Stimulated activated CD4-positive, alpha-beta T cell treated with anti-CD3 and anti-CD28 coated beads, Interleukin-4, amount 100 ng/mL, for 4 hours (primary cell): Measurements from ENCODE around the gene LRRC8D.

Experiments used
- DNase-seq, 2 experiments: peaks; one replicate each; pipeline ENCODE4 v3.0.0-alpha.2; 2020

LRRC8D gene

DNA sequence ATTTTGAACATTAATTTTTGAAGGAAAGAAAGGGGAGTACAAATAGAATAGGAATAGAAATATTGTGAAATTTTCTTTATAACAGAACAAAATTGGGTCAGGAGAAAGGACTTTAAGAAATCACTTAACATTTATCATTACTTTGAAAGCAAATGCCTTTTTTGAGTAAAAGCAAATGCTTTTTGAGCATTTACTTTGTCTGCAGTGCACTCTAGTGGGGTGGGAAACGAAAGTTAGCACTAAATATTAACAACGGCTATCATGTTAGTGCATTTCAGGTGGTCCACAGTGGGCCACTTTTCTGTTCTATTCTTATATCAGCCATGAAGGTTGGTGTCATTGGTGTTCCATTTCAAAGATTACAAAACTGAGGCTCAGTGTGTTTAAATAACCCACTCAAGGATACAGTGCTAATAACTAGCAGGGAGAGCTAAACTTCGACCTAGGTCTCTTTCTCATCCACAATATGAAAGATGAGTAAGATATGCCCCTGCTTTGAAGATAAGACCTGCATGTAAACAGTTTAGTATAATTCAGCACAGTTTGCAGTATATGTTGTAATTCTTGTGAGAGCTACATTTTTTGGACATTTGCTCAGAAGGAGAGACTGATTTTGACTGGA lies 13.4 kb downstream of the LRRC8D start:
- DNase-seq: no peak

DNA sequence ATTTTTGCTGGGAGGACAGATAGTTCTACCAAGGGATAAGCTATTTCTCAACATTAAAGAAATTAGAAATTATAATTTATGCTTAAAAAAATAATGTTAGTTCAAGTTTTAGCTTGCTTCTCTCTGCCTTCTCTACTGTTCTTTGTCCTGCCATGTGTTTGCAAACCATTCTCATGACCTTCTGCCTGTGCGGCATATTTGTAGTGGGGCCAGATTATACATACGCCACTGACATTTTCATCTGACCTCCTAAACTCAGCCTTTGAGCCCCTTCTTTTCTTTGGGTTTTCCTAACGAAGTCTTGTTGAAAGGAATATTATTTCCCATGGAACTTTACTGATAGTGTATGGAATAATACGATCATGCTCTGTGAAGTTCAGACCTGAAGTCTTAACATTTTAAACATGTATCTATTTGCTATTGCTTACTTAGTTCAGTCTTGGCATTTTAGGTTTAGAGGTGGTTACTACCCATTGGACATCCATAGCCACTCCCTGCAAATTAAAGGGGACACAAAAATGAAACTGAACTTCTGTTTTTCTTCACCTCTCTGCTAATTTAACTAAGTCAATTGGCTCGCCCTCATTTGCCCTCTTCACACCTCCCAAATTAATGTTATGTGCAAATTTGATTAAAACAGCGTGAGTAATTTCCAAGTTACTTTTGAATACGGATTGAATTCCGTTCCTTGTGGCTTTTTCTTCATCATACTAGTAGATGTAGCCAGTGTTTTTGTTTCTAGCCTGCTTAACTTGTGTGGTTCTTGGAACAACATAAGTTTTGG lies 15.6 kb downstream of the LRRC8D start:
- no peak for DNase-seq

DNA sequence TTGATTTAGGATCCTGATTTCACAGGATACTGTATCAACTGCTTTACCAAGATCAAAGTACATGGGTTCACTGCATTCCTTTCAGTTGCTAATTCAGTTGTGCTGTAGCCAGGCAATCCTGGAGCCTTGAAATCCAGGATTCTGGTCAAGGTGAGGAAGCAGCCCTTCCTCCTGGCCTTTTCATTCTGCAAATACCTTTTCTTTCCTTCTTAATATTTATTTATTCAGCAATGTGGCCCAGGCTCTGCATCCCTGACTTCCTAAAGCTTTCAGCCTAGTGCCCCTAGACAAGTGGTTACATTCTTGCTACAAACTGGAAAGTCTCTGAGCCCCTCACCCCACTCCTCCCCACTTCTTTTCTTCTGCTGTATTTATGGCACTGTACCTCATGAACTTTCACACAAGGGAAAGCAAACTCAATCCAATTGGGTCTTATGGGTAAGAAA lies 16.2 kb downstream of the LRRC8D start:
- no peak for DNase-seq

DNA sequence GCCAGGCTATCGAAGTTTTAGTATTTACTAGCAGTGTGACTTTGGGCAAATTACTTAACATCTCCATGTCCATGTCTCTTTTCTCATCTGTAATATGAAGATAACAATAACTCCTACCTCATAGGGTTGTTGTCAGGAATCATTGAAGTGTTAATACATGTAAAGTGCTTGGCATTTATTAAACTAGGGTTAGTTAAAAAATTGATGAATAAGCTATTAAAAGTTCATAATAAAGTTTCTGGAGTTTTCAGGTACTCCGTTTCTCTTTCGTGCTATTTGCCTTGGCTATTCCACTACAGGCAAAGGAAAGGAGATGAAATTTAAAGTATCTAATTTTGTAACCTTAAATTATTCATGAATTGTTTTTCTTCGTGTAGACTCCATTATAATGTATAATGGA lies 16.7 kb downstream of the LRRC8D start:
- DNase-seq: no peak

DNA sequence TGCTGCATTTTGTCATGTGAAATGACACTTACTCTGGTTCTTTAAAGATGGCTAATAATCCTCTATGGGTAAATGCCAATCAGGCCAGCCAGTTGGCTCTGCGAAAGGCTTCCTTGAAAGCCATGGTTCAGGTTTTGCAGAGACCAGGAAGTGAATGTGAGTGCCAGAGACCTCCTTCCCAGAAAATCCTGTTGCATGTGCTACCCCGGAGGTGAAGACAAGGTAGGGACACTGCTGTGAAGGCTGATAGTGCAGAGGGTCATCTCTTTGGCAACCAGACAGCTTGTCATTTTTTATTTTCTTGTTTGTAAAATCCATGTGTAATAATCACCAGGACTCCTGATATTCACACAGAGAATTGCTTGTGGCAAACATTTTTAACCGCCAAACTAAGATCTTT lies 18.7 kb downstream of the LRRC8D start:
- DNase-seq: no peak

DNA sequence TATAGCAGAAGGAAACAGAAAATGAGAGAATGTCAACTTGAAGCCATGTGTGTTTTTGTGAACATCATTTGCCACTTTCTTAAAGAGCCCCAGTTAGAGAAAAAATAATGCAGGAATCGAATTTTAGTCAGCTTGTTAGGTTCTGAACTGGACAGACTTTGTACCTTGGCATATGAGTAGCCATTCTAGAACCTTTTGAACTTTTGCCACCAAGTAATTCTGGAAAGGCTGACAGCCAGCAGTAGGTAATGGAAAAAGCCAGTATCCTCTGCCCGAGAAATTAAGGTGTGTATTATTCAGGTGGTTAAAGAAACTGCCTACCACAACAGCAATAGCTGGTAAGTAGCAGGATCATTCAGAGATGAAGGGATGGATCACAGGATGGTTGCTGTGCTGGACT lies 20.7 kb downstream of the LRRC8D start:
- no peak for DNase-seq

DNA sequence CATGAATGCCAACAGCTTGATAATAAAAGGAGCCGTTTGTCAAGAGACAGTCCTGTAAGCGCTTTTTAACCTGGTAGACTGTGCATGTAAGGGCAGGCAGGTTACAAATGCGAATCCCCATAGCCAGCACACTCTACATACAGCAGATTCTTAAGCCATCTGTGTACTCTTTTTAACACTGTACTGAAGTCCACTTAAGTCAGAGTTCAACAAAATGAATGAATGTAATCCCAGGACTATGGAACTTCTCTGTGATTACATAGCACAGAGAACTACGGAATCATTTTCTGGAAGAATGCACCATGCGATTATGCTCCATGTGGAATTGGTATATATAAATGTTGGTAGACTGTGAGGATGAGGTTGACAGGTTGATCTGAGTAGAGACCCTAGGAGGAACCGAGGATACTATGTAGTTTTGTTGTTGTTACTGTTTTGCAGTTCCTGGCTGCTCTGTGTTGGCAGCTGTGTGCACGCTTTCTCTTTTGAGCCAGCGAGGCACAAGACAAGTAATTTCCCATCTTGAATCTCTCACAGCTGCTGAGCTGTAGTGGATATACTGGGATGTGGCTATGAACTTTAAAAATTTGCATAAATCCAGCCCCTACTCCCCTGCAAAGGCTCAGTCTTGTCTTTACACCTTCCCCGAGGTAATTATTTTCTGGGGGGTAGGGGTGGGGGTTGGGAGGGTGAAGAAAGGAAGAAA lies 21.9 kb downstream of the LRRC8D start:
- no peak for DNase-seq

DNA sequence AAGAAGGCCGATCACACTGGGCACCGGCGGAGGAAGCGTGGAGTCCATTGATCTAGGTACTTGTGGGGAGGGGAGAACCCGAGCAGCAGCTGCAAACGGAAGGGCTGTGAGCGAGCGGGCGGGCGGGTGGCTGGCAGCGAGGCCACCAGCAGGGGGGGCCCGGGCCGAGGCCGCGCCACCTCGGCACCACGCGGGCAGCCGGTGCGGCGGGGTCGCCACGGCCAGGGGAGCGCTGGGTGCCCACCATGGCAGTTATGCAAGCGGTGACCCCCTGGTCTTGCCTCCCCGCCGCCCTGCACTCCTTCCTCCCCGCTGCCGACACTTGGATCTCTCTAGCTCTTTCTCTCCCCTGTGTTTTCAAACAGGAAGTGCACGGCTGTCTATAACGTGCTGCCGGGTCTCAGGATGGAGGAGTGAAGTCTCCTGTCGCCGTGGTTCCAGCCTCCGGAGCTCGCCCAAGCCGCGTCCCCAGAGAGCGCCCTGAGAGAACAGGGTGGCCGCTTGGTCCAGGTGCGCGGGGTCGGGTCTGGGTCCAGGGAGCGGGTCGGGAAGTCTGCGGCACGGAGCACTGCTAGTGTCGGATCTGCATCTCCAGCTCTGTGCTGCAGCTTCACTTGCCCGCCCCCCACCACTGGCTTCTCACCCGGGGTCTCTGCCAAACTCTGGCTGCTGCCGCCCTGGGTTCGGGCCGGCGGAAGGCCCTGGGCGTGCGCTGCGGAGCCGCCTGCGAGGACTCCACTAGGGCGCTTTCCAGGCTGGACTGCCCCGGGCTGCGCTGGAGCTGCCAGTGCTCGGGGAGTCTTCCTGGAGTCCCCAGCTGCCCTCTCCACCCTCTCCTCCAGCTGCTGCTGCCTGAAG lies 22.7 kb downstream of the LRRC8D start:
- peak; percentile 79 for DNase-seq

DNA sequence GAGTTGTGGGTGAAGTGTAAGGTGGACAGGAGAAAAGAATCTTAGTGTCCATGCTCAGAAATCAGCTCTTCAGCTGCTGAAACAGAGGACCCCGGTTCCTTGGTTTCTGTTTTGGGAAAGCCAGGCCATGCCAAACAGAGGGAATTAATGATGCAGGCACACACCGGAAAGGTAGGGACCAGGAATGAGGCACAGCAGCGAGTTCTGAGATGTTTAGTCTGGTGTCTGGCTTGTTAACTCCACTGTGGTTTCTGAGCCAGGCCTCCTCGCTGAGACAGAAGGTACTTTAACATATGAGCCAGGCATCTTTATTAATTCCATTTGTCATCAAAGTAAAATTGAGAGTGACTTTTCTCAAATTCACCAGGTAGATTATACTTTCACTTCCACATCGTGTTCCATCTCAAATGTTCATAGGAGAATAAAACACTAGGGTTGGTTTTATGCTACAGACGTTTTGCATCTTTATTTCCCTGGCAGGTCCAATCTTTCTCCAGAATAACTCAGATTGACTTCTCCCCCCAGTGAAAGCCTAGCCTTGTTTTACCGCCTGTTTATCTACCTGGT lies 23.5 kb downstream of the LRRC8D start:
- peak; percentile 39 to 64 for DNase-seq

DNA sequence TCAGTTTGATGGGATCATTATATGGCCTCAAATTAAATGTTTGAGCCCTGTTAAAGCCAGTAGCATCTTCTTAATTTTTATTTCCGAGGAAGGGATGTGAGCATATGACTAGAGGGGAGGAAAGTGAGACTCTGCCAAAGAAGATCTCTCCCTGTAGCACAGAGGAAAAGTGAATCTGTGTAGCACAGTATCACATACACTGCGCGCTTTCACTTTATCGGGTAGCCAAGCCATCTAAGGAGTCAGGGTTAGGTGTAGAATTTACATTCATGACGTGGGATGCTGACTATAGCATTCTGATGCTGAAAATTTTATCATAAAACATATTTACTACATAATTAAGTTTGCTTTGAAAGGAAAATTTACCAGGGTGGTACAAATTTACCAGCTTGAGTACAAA lies 24.0 kb downstream of the LRRC8D start:
- peak in 1 of 2 experiments; percentile 16 for DNase-seq

DNA sequence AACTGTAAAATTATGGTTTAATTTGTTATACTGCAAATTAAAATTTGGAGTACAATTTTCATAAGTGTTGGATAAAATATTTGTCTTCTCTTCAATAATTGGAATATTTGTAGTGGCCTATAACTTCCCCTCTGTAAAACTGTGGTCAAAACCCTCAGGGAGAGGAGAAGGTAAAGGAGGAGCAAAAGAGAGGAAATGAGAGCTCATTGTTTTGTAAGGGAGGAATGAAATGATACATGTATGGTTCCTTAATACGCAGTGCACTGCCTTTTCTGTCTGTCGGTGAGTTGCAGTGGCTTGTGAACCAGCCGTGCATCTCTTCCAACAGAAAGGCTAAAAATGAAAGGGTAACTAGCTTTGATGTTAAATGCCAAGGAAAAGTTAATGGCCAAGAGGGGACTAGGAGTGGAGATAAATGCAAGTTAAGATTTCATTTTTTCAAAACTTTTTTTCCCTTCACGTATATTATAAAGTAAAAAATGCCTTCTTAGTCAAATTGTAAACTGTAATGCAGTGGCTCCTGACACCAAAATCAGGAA lies 26.4 kb downstream of the LRRC8D start:
- no peak for DNase-seq

DNA sequence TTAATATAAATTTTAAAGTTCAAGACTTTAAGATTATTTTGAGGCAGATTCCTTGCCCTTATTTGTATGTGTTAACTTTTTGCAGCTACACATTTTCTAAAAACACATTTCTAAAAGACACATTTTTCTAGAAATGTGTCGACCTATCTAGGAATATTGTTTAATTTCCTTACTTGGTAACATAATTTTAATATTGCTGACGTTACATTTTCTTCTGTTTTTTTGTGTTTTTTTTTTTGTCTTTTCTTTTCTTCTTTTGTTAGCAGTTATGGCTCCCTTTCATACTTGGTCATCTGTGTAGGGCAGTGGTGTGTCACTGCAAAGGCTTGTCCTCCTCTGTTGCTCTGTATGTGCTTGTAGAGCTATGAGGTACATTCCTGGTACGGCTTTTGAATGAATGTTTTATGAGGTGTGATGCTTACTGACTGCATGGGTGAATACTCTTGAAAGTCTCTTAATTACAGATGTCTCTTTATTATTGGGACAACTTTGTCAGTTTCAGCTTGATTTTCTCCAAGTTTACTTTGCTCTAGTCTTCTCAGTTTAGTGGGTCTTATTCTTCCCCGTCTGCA lies 30.1 kb downstream of the LRRC8D start:
- DNase-seq: no peak

DNA sequence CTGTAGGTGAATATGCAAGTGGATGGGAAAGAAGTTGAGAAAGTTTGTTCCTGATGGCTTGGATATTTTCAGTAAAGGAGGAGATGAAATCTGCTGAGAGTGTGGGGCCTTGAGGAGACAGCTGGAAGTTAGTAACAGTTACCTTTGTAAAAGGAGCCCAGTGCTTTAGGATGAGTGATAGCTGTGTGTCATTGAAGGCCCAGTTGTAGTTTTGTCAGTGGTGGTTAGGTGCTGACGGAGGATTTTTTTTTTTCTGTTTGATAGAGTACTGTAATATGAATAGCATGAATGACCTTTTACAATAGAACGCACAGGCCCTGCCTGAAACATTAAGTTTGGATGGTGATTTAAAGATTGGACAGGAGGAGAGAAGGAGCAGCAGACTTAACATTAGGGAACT lies 33.3 kb downstream of the LRRC8D start:
- no peak for DNase-seq

DNA sequence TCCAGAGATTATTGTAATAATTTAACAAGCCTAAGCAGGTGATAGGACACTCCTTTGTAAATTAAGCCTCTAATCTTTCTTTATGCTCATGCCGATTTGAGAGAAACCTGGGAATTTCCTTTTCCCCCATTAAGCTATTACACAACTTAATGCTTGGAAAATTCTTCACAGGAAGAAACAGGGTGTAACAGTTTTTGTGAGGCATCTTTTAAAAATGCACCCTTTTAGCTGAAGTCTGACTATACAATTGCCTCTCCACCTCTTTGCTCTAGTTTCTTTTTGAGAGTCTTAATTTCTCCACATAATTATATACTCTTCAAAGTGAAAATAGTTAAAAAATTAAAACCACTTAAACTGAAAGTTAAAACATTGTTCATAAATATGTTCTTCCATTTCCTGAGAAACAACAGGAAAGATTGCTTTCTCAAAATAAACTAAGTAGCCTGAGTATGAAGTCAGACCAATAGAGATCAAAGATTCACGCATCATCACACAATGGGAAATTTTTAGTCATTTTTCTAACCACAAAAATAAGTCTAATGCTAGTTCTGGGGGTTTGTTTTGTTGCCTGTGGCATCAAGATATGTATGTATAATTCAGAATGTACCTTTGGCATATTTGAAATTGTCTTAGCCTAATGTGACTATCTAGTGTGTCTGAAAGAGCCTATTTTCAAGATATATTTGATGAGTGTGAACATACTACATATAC lies 34.7 kb downstream of the LRRC8D start:
- DNase-seq: no peak

DNA sequence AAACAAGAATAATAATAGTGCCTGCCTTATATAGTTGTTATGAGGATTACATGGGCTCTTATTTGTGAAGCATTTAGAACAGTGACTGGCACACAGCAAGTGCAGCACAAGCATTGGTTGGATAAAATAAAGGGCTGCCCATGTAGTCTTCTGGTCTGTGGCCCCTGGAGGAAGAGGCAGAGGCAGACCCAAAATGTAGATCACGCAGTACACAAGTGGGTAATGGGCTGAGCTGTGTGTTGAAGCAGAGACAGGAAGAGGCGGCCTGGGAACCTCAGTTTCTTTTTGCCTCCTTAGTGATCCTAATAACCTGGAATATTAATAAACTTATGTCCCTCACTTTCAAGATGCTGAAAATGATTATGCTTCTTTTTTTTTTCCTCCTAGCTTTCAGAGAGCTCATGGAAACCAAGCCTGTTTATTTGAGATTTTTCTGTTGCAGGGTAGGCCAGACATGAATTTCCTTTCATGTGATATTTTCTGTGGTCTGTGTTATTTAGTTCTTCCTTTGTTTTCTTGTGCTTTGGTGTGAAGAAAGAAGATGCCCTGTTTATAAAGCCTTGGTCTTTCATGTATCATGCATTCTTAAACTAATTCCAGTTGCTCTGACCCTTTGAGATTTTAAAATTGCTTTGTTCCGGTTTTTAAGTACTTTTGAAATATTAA lies 42.5 kb downstream of the LRRC8D start:
- no peak for DNase-seq

DNA sequence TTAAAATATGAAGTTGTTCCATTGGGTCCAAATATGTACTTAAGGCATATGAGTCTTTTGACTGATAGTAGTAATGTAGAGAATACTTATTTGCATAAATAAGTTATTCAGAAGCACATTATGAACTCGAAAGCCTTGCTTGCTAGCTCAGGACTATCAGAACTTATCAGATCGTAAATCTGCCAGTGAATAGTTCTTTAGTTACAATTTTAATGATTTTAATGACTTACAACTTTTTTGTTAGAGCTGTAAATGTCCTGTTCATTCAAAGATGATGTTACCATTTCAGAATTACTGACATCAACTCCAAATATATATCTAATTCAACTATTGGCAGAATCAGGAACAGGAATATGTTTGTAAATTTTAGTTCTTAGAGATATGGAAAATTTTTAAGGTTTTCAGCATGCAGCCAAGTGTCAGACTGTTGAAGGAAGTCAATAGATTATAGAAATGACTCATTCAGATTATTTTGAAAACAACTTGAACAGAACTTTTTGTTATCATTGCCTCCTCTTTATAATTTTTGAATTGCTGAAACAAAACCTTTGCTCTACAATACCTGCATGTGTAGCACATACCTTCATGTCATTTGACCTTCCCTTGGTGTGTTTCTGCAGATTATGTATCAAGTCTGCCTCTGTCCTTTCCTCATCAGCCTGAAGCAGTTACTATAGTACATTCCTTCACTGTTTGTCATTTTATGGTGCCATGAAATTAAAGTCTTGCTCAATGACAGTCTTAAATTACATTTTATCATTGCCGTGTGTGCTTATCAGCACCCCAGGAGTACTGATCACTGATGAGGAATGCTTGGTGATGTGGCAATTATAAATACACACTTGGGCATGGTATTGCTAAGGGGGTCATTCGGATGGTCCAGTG lies 44.9 kb downstream of the LRRC8D start:
- no peak for DNase-seq

DNA sequence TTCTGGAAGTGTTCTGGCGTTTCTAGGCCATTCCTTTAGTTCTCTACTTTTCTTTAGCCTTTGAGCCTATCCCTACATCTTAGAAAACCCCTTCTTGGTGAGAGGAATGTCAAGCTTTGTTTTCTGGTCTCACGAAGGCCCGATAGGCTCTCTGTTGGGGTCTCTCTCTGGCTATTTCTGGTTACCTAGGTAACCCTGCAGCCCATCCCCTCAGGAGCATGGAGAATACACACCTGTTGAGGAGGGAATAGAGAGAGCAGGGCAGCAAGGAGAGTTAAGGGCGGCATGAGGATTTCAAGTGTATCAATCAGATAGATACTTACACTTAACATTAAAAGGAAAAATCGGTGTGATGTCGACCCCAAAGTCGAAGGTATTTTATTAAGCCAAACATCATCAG lies 45.7 kb downstream of the LRRC8D start:
- no peak for DNase-seq

DNA sequence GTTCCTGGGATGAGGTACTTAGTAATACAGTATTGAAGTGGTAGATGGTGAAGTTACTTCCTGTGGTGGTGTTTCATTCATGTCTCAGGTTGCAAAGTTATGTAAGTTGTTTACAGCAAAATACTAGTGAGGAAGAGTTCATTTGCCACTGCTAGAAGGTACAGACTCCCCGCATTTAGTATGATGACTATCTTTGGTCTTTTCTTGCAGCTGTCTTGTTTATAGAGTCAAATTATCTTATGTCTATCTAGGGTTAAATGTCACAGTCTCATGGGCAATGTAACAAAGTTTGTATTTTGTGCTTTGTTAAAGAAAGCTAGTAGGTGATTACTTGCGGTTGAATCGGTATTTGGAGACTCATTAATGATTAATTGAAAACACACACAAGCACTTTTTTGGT lies 50.2 kb downstream of the LRRC8D start:
- no peak for DNase-seq

DNA sequence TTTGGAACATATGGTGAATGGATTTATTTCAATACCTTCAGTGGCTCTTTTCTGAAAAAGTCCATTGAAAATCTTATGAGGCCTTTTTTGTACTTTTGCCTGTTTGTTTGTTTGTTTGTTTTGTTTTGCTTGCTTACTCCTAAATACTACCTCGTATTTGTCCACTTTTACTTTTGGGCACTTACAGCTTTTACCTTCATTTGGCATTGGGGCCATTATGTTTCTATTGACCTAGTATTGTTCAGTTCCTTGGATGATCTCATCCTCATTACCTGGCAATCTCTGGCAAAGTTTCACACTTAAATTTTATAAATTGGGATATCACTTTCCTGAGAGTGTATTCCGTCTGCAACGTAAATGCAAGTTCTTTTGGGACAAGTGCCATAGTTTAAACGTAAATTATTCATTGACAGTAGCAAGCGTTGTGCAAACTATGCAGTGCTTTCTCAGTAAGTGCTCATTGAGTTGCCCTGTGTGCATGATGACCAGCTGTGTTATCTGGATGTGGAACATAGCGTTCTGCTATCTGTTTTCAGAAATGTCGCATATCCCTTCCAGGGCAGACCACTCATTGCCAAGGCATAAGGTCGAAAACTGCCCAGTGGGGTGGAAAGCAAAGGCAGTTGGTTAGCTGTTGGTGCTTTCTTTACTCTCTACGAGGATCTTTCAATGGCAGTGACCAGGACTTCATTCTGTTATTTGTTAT lies 51.1 kb downstream of the LRRC8D start:
- DNase-seq: no peak
